ENCODE results near the gene ASCC3. TPM values are rescaled to one million over a fixed set of nuclear protein-coding genes. Genes with fewer than 3 reads are reported as not detected.

The ASCC3 gene
- total RNA-seq, 1 experiment from 2014 or later: 48.2 TPM

- peaks cover 4% of the 10 kb centered on the region; the same call in 1 of the 2 replicates for H3K4me1 ChIP-seq
- Mint-ChIP-seq H3K27ac (ENCODE audit: unreplicated experiment) (no peak overlapping the region), H3K27me3 (ENCODE audit: insufficient read depth, unreplicated experiment) (no peaks in the 10 kb centered on the region), H3K4me3 (ENCODE audit: unreplicated experiment) (no peak overlapping the region), H3K9me3 (ENCODE audit: unreplicated experiment) (no peaks in the 10 kb centered on the region), H3K4me1 (ENCODE audit: low read depth, unreplicated experiment) (peaks cover 11% of the 10 kb centered on the region), H3K36me3 (ENCODE audit: insufficient read depth, unreplicated experiment) (peaks cover 10% of the 10 kb centered on the region)
- ChIA-PET CTCF (interaction anchor here (0.7 kb wide), 1 partner anchor 37 kb away, joined by 3 read pairs; no protein-coding TSS in a partner anchor), POLR2A (no interaction called here)
- intact Hi-C loops (cut with micrococcal nuclease; ENCODE audit: unreplicated experiment): loop anchor here (2.0 kb wide), 1 partner anchor 41 kb away; no protein-coding TSS in a partner anchor
- H3K9me3 ChIP-seq: no peaks in the 10 kb centered on the region
- no peaks in the 10 kb centered on the region for H3K36me3 ChIP-seq (ENCODE audit: control insufficient read depth, insufficient read depth, low read length)
- DNase-seq: peak in 1 of 2 experiments; percentile 22
- H3K27me3 ChIP-seq (replicated peaks; ENCODE audit: control insufficient read depth, insufficient read depth, low read length): no peaks in the 10 kb centered on the region
- H3K4me3 ChIP-seq (ENCODE audit: low read depth, low read length): no peak overlapping the region
- TF ChIP-seq CTCF (IDR thresholded peaks at IDR 0.05; ENCODE audit: insufficient read depth in 1 of 2, low read depth in 1 of 2, low read length in 1 of 2, severe bottlenecking in 1 of 2, unreplicated experiment in 1 of 2): peak; percentile 29 to 39
- BruUV-seq (replicated peaks): no TSS peak
Measured at GRCh38 chr6:100719883-100720682, 161.0 kb downstream of the ASCC3 start.

GRCh38 chr6:100712997-100713396 is 168.1 kb downstream of the ASCC3 start:
- H3K9me3 ChIP-seq: no peaks in the 10 kb centered on the region
- Mint-ChIP-seq H3K27ac (ENCODE audit: unreplicated experiment) (no peak overlapping the region), H3K4me1 (ENCODE audit: low read depth, unreplicated experiment) (no peaks in the 10 kb centered on the region), H3K36me3 (ENCODE audit: insufficient read depth, unreplicated experiment) (no peaks in the 10 kb centered on the region), H3K9me3 (ENCODE audit: unreplicated experiment) (no peaks in the 10 kb centered on the region), H3K4me3 (ENCODE audit: unreplicated experiment) (no peak overlapping the region), H3K27me3 (ENCODE audit: insufficient read depth, unreplicated experiment) (no peaks in the 10 kb centered on the region)
- no peak overlapping the region for H3K4me3 ChIP-seq (ENCODE audit: low read depth, low read length)
- ChIA-PET POLR2A (no interaction called here), CTCF (no interaction called here)
- no peaks in the 10 kb centered on the region for H3K27me3 ChIP-seq (replicated peaks; ENCODE audit: control insufficient read depth, insufficient read depth, low read length)
- intact Hi-C loops (cut with micrococcal nuclease; ENCODE audit: unreplicated experiment): no loop called here
- no TSS peak for BruUV-seq (replicated peaks)
- H3K4me1 ChIP-seq: no peaks in the 10 kb centered on the region; the same call in 1 of the 2 replicates
- no peak for TF ChIP-seq CTCF (IDR thresholded peaks at IDR 0.05; ENCODE audit: insufficient read depth in 1 of 2, low read depth in 1 of 2, low read length in 1 of 2, severe bottlenecking in 1 of 2, unreplicated experiment in 1 of 2)
- DNase-seq: no peak
- H3K36me3 ChIP-seq (ENCODE audit: control insufficient read depth, insufficient read depth, low read length): no peaks in the 10 kb centered on the region; the same call in 1 of the 2 replicates

GRCh38 chr6:100706491-100706890 is 174.6 kb downstream of the ASCC3 start:
- Histone ChIP-seq H3K4me3 (ENCODE audit: low read depth, low read length) (no peak overlapping the region), H3K27me3 (replicated peaks; ENCODE audit: control insufficient read depth, insufficient read depth, low read length) (no peaks in the 10 kb centered on the region), H3K36me3 (ENCODE audit: control insufficient read depth, insufficient read depth, low read length) (no peaks in the 10 kb centered on the region; the same call in 1 of the 2 replicates), H3K4me1 (no peaks in the 10 kb centered on the region; the same call in 1 of the 2 replicates), H3K9me3 (no peaks in the 10 kb centered on the region)
- BruUV-seq (replicated peaks): no TSS peak
- DNase-seq: no peak
- TF ChIP-seq CTCF (IDR thresholded peaks at IDR 0.05; ENCODE audit: insufficient read depth in 1 of 2, low read depth in 1 of 2, low read length in 1 of 2, severe bottlenecking in 1 of 2, unreplicated experiment in 1 of 2): no peak
- intact Hi-C loops (cut with micrococcal nuclease; ENCODE audit: unreplicated experiment): no loop called here
- CTCF ChIA-PET: no interaction called here
- Mint-ChIP-seq H3K27me3 (ENCODE audit: insufficient read depth, unreplicated experiment) (no peaks in the 10 kb centered on the region), H3K9me3 (ENCODE audit: unreplicated experiment) (peaks cover 14% of the 10 kb centered on the region), H3K27ac (ENCODE audit: unreplicated experiment) (no peak overlapping the region), H3K4me3 (ENCODE audit: unreplicated experiment) (no peak overlapping the region), H3K4me1 (ENCODE audit: low read depth, unreplicated experiment) (no peaks in the 10 kb centered on the region), H3K36me3 (ENCODE audit: insufficient read depth, unreplicated experiment) (peaks cover 9% of the 10 kb centered on the region)
- POLR2A ChIA-PET: no interaction called here

Data from Caco-2 (cell line).